Epithelial cell of esophagus (primary cell): ENCODE results near the gene TMEM50B.
"Not testable (repeated sequence)": the region's sequence is repeated elsewhere in the genome, so short reads cannot be mapped to it uniquely, and the experiment has no call there.

Source experiments
- DNase-seq: peaks from one replicate; pipeline ENCODE4 v3.0.0; 2010; ENCODE audit warnings: low read depth
- H3K4me3 ChIP-seq: 2 replicates; pipeline ENCODE4 v1.5.1; 2011; ENCODE audit warnings: mild to moderate bottlenecking, low read length, control low read depth
- TF ChIP-seq, protein P1 (sequence below): IDR thresholded peaks from 2 replicates; pipeline ENCODE4 v1.5.1; 2011; ENCODE audit warnings: low read depth, mild to moderate bottlenecking, low read length, control low read depth, inconsistent platforms; ENCODE audit not compliant: insufficient read depth; ENCODE audit errors: missing control alignments

Gene TMEM50B

DNA sequence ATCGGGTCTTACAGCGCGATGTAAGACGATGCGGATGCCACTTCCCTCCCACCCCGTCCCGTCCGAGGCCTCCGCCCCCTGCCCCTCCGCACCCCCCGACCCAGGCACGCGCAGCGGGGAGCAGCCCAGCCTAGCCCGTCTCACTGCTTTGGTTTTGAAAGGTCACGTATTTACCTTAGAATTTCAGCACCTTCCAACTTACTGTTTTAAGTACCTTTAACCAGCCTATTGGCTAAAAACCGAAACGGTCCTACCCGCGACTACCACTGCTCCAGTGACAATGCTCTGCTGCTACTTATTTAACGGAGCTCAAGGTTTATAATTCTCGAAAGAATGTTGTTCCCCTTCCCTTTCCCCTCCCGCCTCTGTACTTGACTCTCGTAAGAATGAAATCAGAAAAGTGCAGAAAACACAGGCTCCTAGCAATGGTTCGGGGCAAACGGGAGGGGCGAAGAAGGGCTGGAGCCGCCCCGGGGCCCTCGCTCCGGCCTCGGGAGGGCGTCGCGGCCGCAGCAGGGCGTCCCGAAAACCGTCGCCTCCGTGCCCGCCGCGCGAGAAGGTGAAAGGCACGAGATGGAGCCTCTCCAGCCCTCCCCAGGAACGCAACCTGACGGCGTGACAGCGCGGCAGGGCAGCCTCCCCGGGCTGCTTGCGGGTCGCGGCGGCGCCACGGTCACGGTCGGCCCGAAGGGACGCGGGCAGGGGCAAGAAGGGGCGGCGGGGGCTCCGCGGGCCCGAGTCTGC lies 667 bp downstream of the TMEM50B start:
- H3K4me3 ChIP-seq: peak overlapping the region; percentile 80
- TF ChIP-seq, protein P1, sequence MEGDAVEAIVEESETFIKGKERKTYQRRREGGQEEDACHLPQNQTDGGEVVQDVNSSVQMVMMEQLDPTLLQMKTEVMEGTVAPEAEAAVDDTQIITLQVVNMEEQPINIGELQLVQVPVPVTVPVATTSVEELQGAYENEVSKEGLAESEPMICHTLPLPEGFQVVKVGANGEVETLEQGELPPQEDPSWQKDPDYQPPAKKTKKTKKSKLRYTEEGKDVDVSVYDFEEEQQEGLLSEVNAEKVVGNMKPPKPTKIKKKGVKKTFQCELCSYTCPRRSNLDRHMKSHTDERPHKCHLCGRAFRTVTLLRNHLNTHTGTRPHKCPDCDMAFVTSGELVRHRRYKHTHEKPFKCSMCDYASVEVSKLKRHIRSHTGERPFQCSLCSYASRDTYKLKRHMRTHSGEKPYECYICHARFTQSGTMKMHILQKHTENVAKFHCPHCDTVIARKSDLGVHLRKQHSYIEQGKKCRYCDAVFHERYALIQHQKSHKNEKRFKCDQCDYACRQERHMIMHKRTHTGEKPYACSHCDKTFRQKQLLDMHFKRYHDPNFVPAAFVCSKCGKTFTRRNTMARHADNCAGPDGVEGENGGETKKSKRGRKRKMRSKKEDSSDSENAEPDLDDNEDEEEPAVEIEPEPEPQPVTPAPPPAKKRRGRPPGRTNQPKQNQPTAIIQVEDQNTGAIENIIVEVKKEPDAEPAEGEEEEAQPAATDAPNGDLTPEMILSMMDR: peak; percentile 1
- peak; percentile 23 for DNase-seq

DNA sequence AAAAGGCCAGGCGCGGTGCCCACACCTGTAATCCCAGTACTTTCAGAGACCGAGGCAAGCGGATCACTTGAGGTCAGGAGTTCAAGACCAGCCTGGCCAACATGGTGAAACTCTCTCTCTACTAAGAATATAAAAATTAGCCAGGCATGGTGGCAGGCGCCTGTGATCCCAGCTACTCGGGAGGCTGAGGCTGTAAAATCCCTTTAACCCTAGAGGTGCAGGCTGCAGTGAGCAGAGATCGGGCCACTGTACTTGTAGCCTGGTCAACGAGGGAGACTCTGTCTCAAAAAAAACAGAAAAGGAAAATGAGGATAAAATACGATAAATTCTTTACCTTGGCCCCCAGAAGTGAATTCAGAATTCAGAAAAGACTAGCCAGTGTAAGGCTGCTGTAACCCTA lies 1.6 kb downstream of the TMEM50B start:
- H3K4me3 ChIP-seq: peak overlapping the region; percentile 80
- TF ChIP-seq, protein P1: no peak
- DNase-seq: no peak

DNA sequence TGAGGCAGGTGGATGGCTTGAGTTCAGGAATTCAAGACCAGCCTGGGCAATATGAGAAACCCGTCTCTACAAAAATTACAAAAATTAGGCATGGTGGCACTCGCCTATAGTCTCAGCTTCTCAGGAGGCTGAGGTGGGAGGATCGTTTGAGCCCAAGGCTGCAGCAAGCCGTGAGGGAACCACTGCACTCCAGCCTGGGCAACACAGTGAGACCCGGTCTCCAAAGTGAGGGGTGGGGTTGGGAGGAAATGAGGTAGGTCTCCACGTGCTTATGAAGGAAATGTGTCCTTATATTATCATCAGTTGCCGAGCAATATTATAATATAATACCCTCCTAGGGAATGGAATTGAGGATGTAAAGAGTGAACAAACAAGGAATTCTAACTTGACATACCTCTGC lies 2.7 kb downstream of the TMEM50B start:
- no peak overlapping the region for H3K4me3 ChIP-seq
- TF ChIP-seq, protein P1: no peak
- DNase-seq: no peak

DNA sequence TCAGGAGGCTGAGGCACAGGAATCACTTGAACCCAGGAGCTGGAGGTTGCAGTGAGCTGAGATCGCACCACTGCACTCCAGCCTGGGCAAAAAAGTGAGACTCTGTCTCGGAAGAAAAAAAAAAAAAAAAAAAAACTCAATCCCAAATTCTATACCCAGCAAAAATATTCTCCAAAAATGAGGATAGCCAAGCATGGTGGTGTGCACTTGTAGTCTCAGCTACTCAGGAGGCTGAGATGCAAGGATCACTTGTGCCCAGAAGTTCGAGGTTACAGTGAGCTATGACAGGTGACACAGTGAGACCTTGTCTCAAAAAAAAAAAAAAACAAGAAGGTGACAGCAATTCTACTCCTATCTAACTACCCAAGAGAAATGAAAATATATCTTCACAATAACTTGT lies 6.4 kb downstream of the TMEM50B start:
- DNase-seq: no peak
- TF ChIP-seq, protein P1: no peak
- no peak overlapping the region for H3K4me3 ChIP-seq

DNA sequence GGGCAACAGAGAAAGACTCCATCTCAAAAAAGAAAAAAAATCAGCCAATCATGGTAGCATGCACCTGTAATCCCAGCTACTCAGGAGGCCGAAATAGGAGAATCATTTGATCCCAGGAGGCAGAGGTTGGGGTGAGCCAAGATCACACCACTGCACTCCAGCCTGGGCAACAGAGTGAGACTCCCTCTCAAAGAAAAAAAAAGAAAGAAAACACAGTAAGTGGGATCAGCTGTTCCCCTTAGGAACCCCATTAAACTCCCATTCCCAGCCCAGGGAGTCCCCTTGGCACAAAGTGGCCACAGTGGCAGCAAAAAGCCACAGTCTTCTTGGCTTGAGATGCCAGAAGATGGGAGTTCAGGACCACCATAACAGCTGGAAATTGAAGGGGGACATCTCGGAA lies 9.1 kb downstream of the TMEM50B start:
- H3K4me3 ChIP-seq: no peak overlapping the region
- no peak for DNase-seq
- TF ChIP-seq, protein P1: no peak

DNA sequence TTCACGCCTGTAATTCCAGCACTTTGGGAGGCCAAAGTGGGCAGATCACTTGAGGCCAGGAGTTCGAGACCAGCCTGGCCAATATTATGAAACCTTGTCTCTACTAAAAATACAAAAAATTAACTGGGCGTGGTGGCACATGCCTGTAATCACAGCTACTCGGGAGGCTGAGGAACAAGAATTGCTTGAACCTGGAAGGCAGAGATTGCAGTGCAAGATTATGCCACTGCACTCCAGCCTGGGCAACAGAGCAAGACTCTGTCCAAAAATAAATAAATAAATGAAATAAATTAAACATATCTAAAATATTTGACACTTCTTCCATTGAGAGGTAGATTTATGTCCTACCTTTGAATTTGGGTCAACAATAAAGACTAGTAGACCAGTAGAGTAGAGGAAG lies 10.6 kb downstream of the TMEM50B start:
- DNase-seq: not testable (repeated sequence)

DNA sequence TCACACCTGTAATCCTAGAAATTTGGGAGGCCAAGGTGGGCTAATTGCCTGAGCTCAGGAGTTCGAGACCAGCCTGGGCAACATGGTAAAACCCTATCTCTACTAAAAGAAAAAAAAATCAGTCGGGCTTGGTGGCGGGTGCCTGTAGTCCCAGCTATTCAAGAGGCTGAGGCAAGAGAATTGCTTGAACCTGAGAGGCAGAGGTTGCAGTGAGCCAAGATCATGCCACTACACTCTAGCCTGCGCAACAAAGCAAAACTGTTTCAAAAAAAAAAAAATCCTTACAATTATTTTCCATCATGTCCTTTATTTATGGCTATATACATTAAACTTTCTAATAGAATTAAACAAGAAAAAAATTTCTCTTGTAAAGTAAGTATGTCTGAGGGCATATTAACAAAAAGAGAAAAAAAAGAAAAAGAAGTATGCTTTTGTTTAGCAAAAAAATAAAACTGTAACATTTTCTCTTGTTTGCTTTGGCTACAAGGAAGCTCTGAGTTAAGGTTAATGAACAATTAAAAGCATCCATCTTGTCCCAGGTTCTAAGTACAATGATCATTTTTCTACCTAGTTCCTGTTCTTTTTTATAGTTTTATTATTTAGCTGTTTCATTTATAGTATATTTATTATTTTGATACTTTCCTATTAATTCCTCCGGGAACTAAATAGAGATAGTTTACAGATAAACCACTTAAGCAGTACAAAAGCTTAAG lies 18.1 kb downstream of the TMEM50B start:
- H3K4me3 ChIP-seq: no peak overlapping the region
- TF ChIP-seq, protein P1: no peak
- DNase-seq: no peak

More for the DNA sequence above, 10.6 kb downstream of the TMEM50B start:
- not testable (repeated sequence) for H3K4me3 ChIP-seq
